GM12801 (cell line): ENCODE measurements around the gene ADCY5.

ENCODE experiments used
- CTCF ChIP-seq: IDR thresholded peaks from one replicate; pipeline ENCODE4 v1.5.1; 2011; ENCODE audit warnings: control low read depth; ENCODE audit not compliant: insufficient read length; ENCODE audit errors: extremely low read depth

ADCY5 gene

GRCh38 chr3:123298903-123299302, 150.0 kb downstream of the ADCY5 start:
- no peak for TF ChIP-seq CTCF

- no peak for TF ChIP-seq CTCF
Measured at GRCh38 chr3:123297627-123297899, 151.3 kb downstream of the ADCY5 start.

- no peak for TF ChIP-seq CTCF
Measured at GRCh38 chr3:123296836-123297626, 151.9 kb downstream of the ADCY5 start.

DNA sequence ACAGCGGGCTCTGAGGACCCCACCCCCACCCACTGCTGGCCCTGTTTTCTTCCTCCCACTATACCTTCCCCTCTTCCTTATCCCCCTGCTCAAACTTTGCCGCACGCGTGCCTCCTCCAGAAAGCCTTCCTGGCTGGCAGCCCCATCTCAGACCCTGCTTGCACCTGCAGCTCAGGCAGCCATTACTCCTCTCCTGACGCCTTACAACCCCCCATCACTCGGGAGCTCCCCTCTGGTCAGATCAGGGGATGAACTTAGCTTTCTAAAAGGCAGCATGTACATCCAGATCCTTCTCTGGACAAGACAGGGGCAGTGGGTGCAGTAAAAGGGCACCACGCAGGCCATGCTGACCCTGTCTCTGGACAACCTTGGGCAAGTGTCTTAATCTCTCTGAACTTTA, 152.6 kb downstream of the ADCY5 start:
- TF ChIP-seq CTCF = no peak

DNA sequence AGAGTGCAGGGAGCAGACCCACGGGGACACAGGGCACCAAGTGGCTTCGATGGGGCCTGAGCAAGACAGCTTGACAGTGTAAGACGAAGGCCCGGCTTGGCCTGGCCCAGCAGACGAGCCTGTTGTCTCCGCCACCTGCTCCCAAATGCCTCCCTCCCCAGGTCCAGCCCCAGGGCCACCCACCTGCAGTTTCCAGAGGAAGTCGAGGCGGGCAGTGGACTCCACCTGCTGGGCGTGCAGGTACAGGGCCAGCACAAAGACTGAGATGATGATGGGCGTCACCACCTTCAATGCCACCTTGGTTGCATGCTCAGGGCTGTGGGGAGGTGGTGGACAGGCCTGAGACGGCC, 153.0 kb downstream of the ADCY5 start:
- no peak for TF ChIP-seq CTCF

DNA sequence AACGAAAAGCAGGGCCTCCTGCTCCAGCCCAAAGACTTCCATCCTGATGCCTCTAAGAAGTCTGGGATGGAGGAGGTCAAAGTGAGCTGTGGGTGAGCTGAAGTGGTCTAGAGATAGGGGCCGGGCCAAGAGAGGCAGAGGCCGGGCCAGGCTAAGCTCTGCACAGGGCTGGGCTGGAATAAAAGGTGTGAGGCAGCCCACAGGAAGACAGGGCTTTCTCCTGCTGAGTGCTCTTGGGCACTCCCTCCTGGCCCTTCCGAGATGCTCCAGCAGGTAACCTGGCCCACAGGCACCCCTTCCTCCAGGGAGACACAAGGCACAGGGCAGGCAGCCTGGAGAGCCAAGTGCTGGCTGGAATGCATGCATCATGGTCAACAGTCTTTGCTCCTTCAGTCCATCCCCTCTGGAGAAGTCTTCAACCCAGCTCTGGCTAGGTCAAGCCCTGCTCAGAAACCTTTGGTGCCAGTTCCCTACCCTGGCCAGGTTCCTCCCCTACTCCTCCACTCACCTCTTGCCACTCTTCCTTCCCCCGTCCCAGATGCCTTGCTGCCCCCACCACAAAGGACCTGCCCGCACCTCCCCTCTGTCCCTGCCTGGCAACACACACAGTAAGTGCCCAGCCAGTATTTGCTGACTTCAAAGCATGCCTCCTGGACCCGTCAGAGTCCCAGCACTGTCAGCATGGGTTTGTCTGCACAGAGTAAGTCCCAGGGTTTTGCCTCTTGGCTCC, 153.6 kb downstream of the ADCY5 start:
- no peak for TF ChIP-seq CTCF

- TF ChIP-seq CTCF = no peak
Measured at GRCh38 chr3:123294296-123294938, 154.5 kb downstream of the ADCY5 start.
